Measurements from ENCODE around the gene ZNF521. TPM values are rescaled to one million over a fixed set of nuclear protein-coding genes. Genes with fewer than 3 reads are reported as not detected.

The ZNF521 gene
- polyA plus RNA-seq, 1 experiment = 25.9 TPM

DNA sequence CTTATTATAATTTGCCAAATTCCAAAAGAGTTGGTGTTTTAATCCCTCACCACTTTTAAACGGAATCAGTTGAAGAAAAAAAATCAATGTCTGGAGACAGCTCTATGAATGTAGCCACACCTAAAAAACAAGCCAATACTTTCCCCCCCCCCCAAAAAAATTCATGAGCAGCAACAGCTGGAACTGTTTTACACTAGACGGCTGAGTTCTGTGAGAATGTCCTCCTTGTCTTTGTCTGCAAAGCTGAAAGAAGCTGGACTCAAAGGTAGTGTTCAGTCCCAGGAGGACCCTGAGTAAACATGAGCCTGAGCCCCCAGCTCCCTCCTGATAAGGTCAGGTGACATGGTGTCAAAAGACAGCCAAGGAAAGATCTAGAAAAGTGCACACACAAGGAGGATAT is 68.2 kb downstream of the ZNF521 start:
- Histone ChIP-seq H3K9me3 (ENCODE audit: control insufficient read depth, insufficient read depth, low read length) (no peaks in the 10 kb centered on the region), H3K4me3 (ENCODE audit: low read depth, low read length) (no peak overlapping the region), H3K27ac (ENCODE audit: low read depth, low read length) (no peak overlapping the region), H3K27me3 (ENCODE audit: control insufficient read depth, insufficient read depth, low read length) (no peaks in the 10 kb centered on the region)
- ChIA-PET CTCF (no interaction called here), POLR2A (no interaction called here)
- no peak for DNase-seq (ENCODE audit: low read depth, low spot score)
- TF ChIP-seq, protein P1, sequence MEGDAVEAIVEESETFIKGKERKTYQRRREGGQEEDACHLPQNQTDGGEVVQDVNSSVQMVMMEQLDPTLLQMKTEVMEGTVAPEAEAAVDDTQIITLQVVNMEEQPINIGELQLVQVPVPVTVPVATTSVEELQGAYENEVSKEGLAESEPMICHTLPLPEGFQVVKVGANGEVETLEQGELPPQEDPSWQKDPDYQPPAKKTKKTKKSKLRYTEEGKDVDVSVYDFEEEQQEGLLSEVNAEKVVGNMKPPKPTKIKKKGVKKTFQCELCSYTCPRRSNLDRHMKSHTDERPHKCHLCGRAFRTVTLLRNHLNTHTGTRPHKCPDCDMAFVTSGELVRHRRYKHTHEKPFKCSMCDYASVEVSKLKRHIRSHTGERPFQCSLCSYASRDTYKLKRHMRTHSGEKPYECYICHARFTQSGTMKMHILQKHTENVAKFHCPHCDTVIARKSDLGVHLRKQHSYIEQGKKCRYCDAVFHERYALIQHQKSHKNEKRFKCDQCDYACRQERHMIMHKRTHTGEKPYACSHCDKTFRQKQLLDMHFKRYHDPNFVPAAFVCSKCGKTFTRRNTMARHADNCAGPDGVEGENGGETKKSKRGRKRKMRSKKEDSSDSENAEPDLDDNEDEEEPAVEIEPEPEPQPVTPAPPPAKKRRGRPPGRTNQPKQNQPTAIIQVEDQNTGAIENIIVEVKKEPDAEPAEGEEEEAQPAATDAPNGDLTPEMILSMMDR (IDR thresholded peaks at IDR 0.05; ENCODE audit: low read depth, low read length) = no peak

DNA sequence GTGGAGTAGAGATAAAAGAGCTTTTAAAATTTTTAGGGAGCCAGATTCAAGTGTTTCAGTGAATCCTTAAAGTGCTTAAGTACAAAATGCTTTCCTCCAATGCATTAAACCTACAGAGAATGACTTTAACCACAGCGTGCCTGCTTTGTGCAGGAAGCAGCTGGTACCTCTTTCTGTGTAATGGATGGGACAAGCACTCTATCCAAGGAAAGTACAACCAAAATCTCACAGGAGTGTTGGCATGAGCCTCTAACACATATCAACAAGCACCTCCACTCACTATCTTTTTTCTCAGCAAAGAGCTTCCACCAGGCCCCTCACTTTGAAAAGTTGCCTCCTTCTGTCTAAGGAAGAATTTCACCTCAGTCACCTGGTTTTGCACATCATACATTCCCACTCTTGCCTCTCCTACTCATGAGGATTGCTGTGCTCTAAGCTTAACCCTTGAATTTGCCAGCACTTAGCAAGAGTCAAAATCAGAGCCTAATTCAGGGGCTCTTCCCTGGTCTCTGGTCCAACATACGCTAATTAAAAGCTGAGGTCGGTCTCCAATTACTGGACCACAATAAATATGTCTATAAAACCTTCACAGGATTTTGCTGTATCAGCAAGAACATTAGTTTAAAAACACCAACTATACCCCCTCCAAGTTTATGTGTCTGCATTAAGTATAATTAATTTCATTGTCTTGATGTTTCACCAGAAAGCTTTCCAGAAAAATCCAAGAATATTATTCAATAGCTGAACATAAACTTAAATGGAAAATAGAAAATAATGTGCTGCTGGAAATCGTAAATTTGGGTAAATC is 68.9 kb downstream of the ZNF521 start:
- CTCF ChIA-PET = interaction anchor here (0.9 kb wide), 1 partner anchor 10 kb away, joined by 3 read pairs; no protein-coding TSS in a partner anchor

DNA sequence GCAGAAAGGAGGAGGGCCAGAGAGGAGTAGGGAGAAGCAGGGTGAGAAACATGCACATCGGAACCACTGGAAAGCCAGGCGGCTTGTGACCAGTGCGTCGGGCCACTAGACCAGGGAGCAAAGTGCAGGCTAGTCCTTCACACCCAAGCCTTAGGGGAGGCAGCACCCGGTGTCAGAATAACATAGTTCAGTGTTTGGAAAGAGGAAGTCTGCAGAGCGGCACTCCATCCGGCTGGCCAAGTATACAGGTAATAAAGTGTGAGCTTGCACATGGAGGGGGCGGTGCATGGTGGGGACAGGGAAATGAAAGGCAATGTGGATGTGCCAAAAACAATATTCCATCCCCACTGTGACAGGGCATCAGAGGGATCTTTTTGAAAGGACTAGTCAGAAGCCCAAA is 69.7 kb downstream of the ZNF521 start:
- POLR2A ChIA-PET = interaction anchor here (0.6 kb wide), 1 partner anchor 12 kb away, joined by 4 read pairs; no protein-coding TSS in a partner anchor
- TF ChIP-seq, protein P1 (IDR thresholded peaks at IDR 0.05; ENCODE audit: low read depth, low read length) = no peak
- CTCF ChIA-PET = no interaction called here
- Histone ChIP-seq H3K9me3 (ENCODE audit: control insufficient read depth, insufficient read depth, low read length) (no peaks in the 10 kb centered on the region), H3K4me3 (ENCODE audit: low read depth, low read length) (no peak overlapping the region), H3K27ac (ENCODE audit: low read depth, low read length) (no peak overlapping the region), H3K27me3 (ENCODE audit: control insufficient read depth, insufficient read depth, low read length) (no peaks in the 10 kb centered on the region)
- no peak for DNase-seq (ENCODE audit: low read depth, low spot score)

More for the DNA sequence above, 68.9 kb downstream of the ZNF521 start:
- POLR2A ChIA-PET = no interaction called here
- Histone ChIP-seq H3K27me3 (ENCODE audit: control insufficient read depth, insufficient read depth, low read length) (no peaks in the 10 kb centered on the region), H3K4me3 (ENCODE audit: low read depth, low read length) (no peak overlapping the region), H3K9me3 (ENCODE audit: control insufficient read depth, insufficient read depth, low read length) (no peaks in the 10 kb centered on the region), H3K27ac (ENCODE audit: low read depth, low read length) (no peak overlapping the region)
- TF ChIP-seq, protein P1 (IDR thresholded peaks at IDR 0.05; ENCODE audit: low read depth, low read length) = no peak
- no peak for DNase-seq (ENCODE audit: low read depth, low spot score)

- Histone ChIP-seq H3K4me3 (ENCODE audit: low read depth, low read length) (no peak overlapping the region), H3K27me3 (ENCODE audit: control insufficient read depth, insufficient read depth, low read length) (no peaks in the 10 kb centered on the region), H3K27ac (ENCODE audit: low read depth, low read length) (no peak overlapping the region), H3K9me3 (ENCODE audit: control insufficient read depth, insufficient read depth, low read length) (no peaks in the 10 kb centered on the region)
- DNase-seq (ENCODE audit: low read depth, low spot score) = no peak
- TF ChIP-seq, protein P1 (IDR thresholded peaks at IDR 0.05; ENCODE audit: low read depth, low read length) = no peak
- ChIA-PET POLR2A (no interaction called here), CTCF (no interaction called here)
These were observed 70.4 kb downstream of the ZNF521 start for GRCh38 chr18:25281556-25281955.

DNA sequence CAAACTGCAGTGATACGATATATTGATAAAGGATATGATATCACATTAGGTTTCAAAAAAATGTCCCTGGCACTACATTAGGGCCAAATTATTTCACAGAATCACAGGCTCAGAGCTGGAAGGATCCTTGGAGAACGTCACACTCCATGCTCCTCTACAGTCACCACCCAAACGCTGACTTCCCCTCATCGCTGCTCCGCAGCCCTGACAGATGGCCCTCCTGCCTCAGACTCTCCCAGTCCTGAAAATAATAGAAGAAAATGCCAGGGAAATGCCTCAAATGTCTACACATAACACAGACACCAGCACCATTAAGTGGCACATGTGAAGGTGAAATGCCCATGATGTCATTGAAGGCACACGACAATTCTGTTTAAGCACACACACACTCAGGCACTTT is 72.0 kb downstream of the ZNF521 start:
- no peak for DNase-seq (ENCODE audit: low read depth, low spot score)
- ChIA-PET CTCF (no interaction called here), POLR2A (interaction anchor here (1.0 kb wide), 1 partner anchor 114 kb away, joined by 4 read pairs; no protein-coding TSS in a partner anchor)
- Histone ChIP-seq H3K27ac (ENCODE audit: low read depth, low read length) (no peak overlapping the region), H3K4me3 (ENCODE audit: low read depth, low read length) (no peak overlapping the region), H3K9me3 (ENCODE audit: control insufficient read depth, insufficient read depth, low read length) (no peaks in the 10 kb centered on the region), H3K27me3 (ENCODE audit: control insufficient read depth, insufficient read depth, low read length) (no peaks in the 10 kb centered on the region)
- TF ChIP-seq, protein P1 (IDR thresholded peaks at IDR 0.05; ENCODE audit: low read depth, low read length) = no peak

Measured in AG04450 (cell line).